IMR-90 (cell line): Measurements from ENCODE around the gene ARHGAP12.

Experiments used
- BHLHE40 ChIP-seq: fragments of 150-350 bp; IDR thresholded peaks from 2 replicates; pipeline ENCODE4 v1.6.1; 2016; ENCODE audit warnings: mild to moderate bottlenecking, low read depth, low read length
- CEBPB ChIP-seq: IDR thresholded peaks from 2 replicates; pipeline ENCODE4 v1.6.1; 2012; ENCODE audit warnings: low read depth, low read length, improper control_type of control experiment
- CTCF ChIP-seq: conservative IDR thresholded peaks from 2 replicates; pipeline ENCODE4 v1.5.1; 2012; ENCODE audit warnings: mild to moderate bottlenecking, low read depth, low read length, improper control_type of control experiment
- ELK1 ChIP-seq: fragments of 150-350 bp; IDR thresholded peaks from 2 replicates; pipeline ENCODE4 v1.6.1; 2016; ENCODE audit warnings: low read depth, mild to moderate bottlenecking, low read length, moderate library complexity, borderline replicate concordance
- MAFK ChIP-seq: IDR thresholded peaks from 2 replicates; pipeline ENCODE4 v1.6.1; 2012; ENCODE audit warnings: low read depth, low read length, improper control_type of control experiment
- NFE2L2 ChIP-seq: fragments of 150-350 bp; IDR thresholded peaks from 2 replicates; pipeline ENCODE4 v1.6.1; 2016; ENCODE audit warnings: low read depth, mild to moderate bottlenecking, low read length
- POLR2A ChIP-seq: IDR thresholded peaks from 2 replicates; pipeline ENCODE4 v1.6.1; 2012; ENCODE audit warnings: mild to moderate bottlenecking, low read depth, low read length
- SMC3 ChIP-seq: fragments of 150-350 bp; IDR thresholded peaks from 2 replicates; pipeline ENCODE4 v1.6.1; 2016; ENCODE audit warnings: low read depth, mild to moderate bottlenecking, antibody characterized with exemption, low read length, moderate library complexity

GRCh38 chr10:31958856-31959255, 30.2 kb upstream of the ARHGAP12 start:
- TF ChIP-seq POLR2A (no peak), CTCF (no peak), CEBPB (no peak), MAFK (no peak), BHLHE40 (no peak), NFE2L2 (no peak), ELK1 (no peak), SMC3 (no peak)
